Cardiac fibroblast (primary cell): ENCODE results near the gene TTC9C.

Experiments
- DNase-seq, 2 donors: peaks; one replicate each; pipeline versions ENCODE4 v3.0.0 to v3.0.0-alpha.2; 2010; ENCODE audit warnings: low read depth in 2 of 2
- H3K4me3 ChIP-seq, 2 donors: replicated peaks in 1 of 2; 1 replicate in 1 of 2; 2 replicates in 1 of 2; pipeline ENCODE4 v1.5.1; 2011; ENCODE audit warnings: low read depth in 2 of 2, low read length in 2 of 2, mild to moderate bottlenecking in 2 of 2, moderate library complexity in 1 of 2
- TF ChIP-seq, protein P1 (sequence below): IDR thresholded peaks from one replicate; pipeline ENCODE4 v1.5.1; 2011; ENCODE audit warnings: low read depth, mild to moderate bottlenecking, low read length, inconsistent platforms

Gene TTC9C

GRCh38 chr11:62770778-62771143 lies 42.5 kb downstream of the TTC9C start:
- peak overlapping the region; percentile 65 to 76 for H3K4me3 ChIP-seq
- TF ChIP-seq, protein P1, sequence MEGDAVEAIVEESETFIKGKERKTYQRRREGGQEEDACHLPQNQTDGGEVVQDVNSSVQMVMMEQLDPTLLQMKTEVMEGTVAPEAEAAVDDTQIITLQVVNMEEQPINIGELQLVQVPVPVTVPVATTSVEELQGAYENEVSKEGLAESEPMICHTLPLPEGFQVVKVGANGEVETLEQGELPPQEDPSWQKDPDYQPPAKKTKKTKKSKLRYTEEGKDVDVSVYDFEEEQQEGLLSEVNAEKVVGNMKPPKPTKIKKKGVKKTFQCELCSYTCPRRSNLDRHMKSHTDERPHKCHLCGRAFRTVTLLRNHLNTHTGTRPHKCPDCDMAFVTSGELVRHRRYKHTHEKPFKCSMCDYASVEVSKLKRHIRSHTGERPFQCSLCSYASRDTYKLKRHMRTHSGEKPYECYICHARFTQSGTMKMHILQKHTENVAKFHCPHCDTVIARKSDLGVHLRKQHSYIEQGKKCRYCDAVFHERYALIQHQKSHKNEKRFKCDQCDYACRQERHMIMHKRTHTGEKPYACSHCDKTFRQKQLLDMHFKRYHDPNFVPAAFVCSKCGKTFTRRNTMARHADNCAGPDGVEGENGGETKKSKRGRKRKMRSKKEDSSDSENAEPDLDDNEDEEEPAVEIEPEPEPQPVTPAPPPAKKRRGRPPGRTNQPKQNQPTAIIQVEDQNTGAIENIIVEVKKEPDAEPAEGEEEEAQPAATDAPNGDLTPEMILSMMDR, result no peak
- no peak for DNase-seq

DNA sequence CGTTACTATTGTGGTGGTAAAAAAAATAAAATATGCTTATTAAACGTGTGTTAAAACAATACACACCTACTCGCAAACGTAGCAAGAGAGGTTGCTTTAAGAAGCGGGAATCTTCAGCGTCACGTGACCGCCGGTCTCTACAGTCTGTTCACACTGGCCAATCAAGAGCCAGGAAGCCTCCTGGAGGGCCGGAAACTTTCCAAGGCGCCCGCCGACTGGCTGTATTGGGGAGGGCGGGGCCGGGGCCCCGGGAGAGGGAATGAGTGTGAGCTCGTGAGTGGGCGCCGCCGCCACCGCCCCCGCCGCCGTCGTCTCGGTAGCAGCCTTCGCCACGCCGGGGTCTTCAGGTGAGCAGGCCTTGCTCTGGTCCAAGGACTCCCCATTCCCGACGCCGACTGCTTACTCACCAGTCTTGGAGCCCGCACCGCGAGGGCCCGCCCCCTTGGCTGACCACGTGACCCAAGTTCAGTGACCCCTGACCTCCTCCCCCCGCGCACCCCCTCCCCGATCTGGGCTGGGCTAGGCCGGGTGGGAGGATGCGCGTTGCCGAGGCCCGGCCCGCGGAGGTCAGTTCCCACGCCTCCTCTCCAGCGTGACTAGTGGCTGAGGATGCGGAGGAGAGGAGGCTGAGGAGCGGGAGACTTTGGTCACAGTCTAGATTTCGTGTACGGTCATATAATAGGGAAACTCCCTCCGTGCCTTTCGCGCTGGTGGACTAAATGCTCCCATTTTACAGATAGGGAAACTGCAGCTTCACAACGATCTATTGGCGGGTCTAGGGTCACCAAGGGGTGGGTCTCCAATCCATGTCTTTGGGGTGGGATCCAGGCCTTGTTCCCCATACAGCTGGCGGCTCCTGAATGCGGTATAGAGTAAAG lies 43.1 kb downstream of the TTC9C start, which contains the start of gene TAF6L:
TAF6L (plus strand) TSS at position 253 of the 878 bp plus-strand sequence. CDS start 4,388 bp downstream, outside the sequence.
- H3K4me3 ChIP-seq, result peak within 1 kb of the TSS; percentile 65 to 76
- TF ChIP-seq, protein P1, result no peak
- DNase-seq, result peak; percentile 98

DNA sequence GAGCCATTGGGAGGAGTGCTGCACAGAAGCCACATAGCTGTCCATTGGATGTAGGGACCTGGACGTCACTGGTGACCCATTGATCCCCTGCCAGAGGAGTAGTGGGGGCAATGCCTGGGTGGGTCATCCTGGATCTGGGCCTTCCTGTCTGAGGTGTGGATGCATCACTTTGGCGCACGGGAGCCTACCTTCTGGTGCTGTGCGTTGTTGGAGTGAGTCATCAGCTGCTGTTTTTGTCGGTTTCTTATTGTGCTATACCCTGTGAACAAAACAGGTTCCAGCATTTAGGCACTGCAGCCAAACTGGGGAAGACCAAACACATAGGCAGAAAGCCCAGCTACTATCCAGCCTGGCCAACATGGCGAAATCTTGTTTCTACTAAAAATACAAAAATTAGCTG lies 46.1 kb downstream of the TTC9C start:
- TF ChIP-seq, protein P1, result no peak
- no peak overlapping the region for H3K4me3 ChIP-seq
- no peak for DNase-seq

- H3K4me3 ChIP-seq, result no peak overlapping the region
- TF ChIP-seq, protein P1, result no peak
- DNase-seq, result no peak
These were observed 47.4 kb downstream of the TTC9C start for GRCh38 chr11:62775646-62776045.

DNA sequence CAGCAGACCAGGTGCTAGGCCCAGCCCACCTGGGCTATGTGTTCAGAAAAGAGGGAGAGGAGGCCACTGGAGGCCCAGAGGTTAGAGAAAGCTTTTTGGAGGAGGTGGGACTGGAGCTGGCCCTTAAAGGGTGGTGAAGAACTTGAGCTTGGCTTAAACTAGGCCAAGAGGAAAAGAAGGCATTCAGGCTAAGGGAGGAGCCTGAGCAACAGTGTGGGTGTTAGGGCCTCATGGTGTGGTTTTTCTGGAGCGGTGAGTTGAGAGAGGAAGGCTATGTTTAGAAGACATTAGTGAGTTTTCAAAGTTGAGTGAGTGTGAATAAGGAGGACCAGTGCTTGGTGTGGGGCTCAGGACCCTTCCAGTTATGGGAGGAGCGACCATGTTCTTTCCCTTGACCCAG lies 49.1 kb downstream of the TTC9C start:
- no peak for DNase-seq
- no peak overlapping the region for H3K4me3 ChIP-seq
- TF ChIP-seq, protein P1, result no peak

GRCh38 chr11:62778441-62778840 lies 50.2 kb downstream of the TTC9C start:
- TF ChIP-seq, protein P1, result no peak
- no peak for DNase-seq
- H3K4me3 ChIP-seq, result no peak overlapping the region
